ENCODE measurements around the gene TIMMDC1. TPM values are rescaled to one million over a fixed set of nuclear protein-coding genes. Genes with fewer than 3 reads are reported as not detected.
A peak's percentile ranks its signal among the peaks of the same experiment; 100 is the strongest.

The TIMMDC1 gene
- total RNA-seq, 4 donors from 2014 or later, result 40.4 to 41.9 (median 40.5) TPM

DNA sequence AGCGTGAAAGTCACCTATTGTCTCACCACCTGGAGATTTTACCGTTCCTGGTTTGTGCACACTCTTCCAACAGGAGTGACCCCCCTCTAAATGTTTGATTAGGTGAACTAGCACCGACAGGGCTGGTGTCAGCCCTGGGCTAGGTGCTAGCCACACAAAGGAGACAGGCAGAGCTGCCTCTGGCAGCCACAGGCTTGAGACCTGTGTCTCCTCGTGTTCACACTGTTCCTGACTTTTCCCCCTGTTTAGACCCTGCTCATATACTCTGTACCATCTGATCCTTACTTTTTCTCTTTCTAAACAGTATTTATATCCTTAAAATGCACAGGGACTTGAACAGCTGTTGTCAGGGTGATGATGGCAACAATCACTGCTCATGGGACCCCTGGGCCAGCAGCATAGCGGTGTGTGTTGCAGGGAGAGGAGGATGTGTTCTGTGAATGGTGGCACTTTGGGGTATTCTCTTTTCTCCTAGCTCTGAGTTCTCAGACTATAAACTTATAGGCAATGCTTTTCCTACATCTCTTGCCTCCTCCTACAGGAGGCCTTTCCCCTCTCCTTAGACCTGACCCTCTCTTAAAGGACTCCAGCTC is 55.6 kb downstream of the TIMMDC1 start:
- no peak overlapping the region for H3K4me3 ChIP-seq (ENCODE audit: low read depth, poor library complexity, severe bottlenecking)
- intact Hi-C loops (cut with DNase I; ENCODE audit: low total_unique reads), result no loop called here
- DNase-seq (ENCODE audit: low spot score in 2 of 2), result no peak
- 63 to 71% methylated on average over 5 of the region's 5 CpGs for WGBS, 2 donors
- TF ChIP-seq, protein P1, sequence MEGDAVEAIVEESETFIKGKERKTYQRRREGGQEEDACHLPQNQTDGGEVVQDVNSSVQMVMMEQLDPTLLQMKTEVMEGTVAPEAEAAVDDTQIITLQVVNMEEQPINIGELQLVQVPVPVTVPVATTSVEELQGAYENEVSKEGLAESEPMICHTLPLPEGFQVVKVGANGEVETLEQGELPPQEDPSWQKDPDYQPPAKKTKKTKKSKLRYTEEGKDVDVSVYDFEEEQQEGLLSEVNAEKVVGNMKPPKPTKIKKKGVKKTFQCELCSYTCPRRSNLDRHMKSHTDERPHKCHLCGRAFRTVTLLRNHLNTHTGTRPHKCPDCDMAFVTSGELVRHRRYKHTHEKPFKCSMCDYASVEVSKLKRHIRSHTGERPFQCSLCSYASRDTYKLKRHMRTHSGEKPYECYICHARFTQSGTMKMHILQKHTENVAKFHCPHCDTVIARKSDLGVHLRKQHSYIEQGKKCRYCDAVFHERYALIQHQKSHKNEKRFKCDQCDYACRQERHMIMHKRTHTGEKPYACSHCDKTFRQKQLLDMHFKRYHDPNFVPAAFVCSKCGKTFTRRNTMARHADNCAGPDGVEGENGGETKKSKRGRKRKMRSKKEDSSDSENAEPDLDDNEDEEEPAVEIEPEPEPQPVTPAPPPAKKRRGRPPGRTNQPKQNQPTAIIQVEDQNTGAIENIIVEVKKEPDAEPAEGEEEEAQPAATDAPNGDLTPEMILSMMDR (IDR thresholded peaks at IDR 0.05), result no peak
- TF ChIP-seq POLR2A (IDR thresholded peaks at IDR 0.05), result no peak

DNA sequence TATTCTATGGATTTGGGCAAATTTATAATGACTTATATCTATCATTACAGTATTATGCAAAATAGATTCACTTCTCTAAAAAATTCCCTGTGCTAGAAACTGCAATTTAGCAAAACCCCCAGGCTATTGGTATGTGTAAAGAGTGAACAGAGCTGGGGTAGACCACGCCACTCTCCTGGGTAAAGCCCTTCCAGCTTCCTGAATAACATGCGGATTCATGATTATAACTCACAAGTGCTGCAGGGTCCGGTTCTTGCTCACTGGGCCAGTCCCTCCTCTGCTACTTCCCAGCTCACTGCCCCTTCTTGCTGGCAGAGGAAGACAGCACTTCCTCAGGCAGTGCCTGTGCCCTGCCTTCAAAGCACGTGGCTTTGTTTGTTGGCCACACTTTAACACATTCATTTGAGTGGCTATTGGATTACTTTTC is 57.0 kb downstream of the TIMMDC1 start:
- intact Hi-C loops (cut with DNase I; ENCODE audit: low total_unique reads), result no loop called here
- 45 to 61% methylated on average over 4 of the region's 4 CpGs for WGBS, 2 donors
- TF ChIP-seq, protein P1 (IDR thresholded peaks at IDR 0.05), result no peak
- TF ChIP-seq POLR2A (IDR thresholded peaks at IDR 0.05), result no peak
- H3K4me3 ChIP-seq (ENCODE audit: low read depth, poor library complexity, severe bottlenecking), result no peak overlapping the region
- peak in 1 of 2 donors; percentile 19 for DNase-seq (ENCODE audit: low spot score in 2 of 2)

DNA sequence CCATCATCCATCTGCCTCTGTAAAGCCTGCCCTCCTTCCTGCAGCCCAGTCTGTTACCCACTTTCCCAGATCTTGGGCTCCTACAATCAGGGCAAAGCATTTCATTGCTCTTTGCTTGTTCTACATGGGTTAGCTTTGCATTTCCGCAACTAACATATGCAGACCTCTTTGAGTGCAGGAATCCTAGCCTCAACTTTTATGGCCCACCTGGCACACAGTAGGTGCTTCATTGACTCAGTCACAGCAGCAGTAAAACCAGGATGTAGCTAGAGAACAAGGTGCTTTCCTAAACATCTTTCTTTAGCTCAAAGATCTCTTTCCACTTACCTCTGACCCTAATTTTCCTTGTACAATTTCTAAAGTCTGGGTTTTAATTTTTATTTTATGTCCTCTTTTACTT is 57.6 kb downstream of the TIMMDC1 start:
- intact Hi-C loops (cut with DNase I; ENCODE audit: low total_unique reads), result no loop called here
- DNase-seq (ENCODE audit: low spot score in 2 of 2), result no peak
- no peak overlapping the region for H3K4me3 ChIP-seq (ENCODE audit: low read depth, poor library complexity, severe bottlenecking)
- TF ChIP-seq POLR2A (IDR thresholded peaks at IDR 0.05), result no peak
- TF ChIP-seq, protein P1 (IDR thresholded peaks at IDR 0.05), result no peak
- 0 to 97% methylated on average over 1 of the region's 1 CpG for WGBS, 2 donors

DNA sequence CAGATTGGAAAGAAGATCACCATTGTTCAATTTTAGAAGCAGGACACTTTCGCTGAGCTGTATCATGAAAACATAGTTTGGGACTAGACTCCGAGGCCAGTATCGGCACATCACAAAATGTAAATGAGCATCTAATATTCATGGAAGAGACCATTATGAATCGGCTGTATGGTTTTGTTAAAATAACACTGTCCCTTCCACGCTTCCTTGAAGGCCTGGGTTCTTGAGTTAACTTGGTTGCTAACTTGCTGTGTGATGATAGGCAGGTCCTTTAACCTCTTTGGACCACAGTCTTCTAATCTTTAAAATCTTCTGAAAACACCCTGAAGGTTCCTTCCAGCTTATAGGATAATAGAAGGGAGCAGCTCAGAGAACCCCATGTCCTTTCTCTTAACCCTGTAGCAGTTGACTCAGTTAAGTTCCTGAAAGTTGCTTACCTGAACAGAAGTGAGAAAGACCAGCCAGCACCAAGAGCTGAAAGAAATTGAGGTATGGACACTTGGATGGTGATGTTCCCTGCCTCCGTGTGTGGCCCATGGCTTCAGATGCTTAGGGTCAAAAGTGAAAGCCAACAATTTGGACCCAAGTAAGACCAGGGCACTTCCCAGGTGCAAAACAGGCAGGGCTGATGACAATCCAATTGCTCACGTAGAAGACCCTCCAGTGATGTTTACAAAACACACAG is 59.0 kb downstream of the TIMMDC1 start:
- intact Hi-C loops (cut with DNase I; ENCODE audit: low total_unique reads), result no loop called here

DNA sequence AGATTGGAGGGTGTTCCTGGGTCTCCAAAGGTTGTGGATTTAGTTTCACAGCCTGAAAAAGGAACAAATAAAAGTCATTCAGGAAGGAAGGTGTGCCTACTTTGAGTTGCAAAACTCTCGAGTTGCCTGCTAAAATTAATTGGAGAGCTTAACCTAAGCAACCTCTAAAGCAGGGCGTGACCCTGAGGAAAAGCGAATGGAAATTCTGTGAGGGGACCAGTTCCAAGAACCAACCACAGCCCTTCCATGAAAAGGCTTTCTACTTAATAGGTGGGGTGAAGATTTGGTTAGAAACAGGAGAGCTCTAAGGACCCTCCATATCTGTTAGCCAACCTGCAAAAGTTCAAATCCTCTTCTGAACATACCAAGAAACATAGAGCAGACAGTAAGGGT is 59.5 kb downstream of the TIMMDC1 start:
- no peak overlapping the region for H3K4me3 ChIP-seq (ENCODE audit: low read depth, poor library complexity, severe bottlenecking)
- intact Hi-C loops (cut with DNase I; ENCODE audit: low total_unique reads), result no loop called here
- 63 to 64% methylated on average over 3 of the region's 3 CpGs for WGBS, 2 donors
- TF ChIP-seq, protein P1 (IDR thresholded peaks at IDR 0.05), result no peak
- no peak for TF ChIP-seq POLR2A (IDR thresholded peaks at IDR 0.05)
- DNase-seq (ENCODE audit: low spot score in 2 of 2), result no peak

More for the DNA sequence above, 59.0 kb downstream of the TIMMDC1 start:
- WGBS, 2 donors, result 90 to 91% methylated on average over 7 of the region's 7 CpGs
- TF ChIP-seq, protein P1 (IDR thresholded peaks at IDR 0.05), result no peak
- no peak for TF ChIP-seq POLR2A (IDR thresholded peaks at IDR 0.05)
- DNase-seq (ENCODE audit: low spot score in 2 of 2), result no peak
- no peak overlapping the region for H3K4me3 ChIP-seq (ENCODE audit: low read depth, poor library complexity, severe bottlenecking)
